HG02678 (cell line): Measurements from ENCODE around the gene CLDN6.

Source experiments
- ATAC-seq: cut with Tn5 transposase; IDR thresholded peaks from one replicate; pipeline ENCODE4 v1.9.1; 2021; ENCODE audit warnings: mild to moderate bottlenecking, moderate library complexity; ENCODE audit not compliant: unreplicated experiment

CLDN6 gene

DNA sequence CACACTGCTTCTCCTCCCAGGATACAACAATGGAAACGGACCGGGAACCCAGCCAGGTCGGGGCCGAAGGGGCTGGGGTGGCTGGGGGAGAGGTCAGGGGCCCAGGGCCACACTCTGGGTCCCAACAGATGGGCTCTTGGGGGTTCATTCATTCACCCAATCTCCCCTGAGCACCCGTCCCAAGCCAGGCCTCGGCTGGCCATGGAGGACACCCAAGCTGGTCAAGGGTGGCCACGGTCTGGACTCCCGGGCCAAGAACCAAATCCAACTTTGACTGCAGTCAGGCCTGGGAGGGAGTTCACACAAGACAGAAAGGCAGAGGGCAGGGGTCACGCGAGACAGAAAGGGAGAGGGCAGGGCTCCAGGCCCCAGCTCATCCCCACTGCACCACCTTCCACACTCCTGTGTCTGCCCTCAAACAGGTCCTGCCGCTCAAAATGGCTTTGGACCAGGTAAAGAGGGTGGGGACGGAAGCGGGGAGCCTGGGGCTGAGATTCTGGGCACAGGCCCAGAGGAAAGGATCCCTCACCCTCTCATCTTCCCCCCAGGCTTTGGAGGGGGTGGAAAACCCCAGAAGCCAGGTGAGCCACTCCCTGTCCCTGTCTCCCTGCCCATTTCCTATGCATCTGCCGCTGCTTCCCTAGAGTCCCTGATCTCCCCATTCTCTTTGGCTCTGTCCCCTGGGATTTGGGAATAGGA is 25.5 kb downstream of the CLDN6 start:
- ATAC-seq: no peak

DNA sequence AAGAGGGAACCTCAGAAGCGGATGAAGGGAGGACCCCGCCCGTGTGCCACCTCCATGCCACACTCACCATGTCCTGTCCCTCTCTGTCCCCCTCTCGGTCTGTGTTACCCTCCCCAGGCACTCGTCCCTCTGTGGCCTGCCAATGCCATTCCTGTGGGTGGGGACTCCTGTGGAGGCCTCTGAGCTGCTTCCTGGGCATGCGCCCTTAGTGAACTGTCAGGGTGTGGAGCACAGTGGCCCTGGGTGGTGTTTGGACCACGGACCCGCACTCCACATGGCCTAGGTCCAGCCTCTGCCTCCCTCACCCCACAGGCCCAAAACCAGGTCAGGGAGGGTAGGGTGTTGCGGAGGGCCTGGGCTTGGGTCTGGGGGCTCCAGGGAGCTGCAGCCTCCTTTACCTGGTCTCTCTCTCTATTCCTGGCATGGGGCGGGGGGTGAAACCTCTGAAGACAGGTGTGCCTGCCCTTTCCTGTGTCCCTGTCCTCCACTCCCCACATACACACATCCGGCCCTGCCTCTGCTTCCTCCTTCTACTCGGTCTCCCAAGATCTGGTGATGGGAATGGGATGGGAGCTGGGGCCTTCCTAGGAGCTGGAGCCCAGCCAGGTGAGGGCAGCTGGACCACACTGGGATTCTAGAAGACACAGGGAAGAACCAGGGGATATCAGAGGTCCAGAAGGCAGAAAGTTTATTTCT is 26.3 kb downstream of the CLDN6 start:
- ATAC-seq: no peak

DNA sequence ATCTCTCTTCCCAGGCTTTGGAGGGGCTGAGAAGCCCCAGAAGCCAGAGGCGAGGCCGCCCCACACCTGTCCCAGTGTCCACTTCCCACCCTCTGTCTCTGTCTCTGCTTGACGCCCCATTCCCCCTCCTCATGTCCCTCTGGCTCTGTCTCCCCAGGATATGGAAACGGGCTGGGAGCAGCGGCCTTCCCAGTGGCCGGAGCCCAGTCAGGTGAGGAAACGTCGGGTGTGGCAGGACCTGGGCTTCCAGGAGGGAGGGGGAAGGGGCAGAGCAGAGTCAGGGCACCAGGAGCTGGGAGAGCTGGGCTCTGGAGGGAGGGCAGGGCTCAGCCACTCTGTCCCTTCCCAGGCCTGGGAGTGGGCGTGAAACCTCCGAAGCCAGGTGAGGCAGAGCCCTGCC is 27.1 kb downstream of the CLDN6 start:
- no peak for ATAC-seq

GRCh38 chr16:2988590-2989099 is 29.3 kb downstream of the CLDN6 start:
- ATAC-seq: no peak

- ATAC-seq: no peak
Measured at GRCh38 chr16:2987833-2988232, 30.1 kb downstream of the CLDN6 start.

- ATAC-seq: no peak
Measured at GRCh38 chr16:2987286-2987685, 30.7 kb downstream of the CLDN6 start.

DNA sequence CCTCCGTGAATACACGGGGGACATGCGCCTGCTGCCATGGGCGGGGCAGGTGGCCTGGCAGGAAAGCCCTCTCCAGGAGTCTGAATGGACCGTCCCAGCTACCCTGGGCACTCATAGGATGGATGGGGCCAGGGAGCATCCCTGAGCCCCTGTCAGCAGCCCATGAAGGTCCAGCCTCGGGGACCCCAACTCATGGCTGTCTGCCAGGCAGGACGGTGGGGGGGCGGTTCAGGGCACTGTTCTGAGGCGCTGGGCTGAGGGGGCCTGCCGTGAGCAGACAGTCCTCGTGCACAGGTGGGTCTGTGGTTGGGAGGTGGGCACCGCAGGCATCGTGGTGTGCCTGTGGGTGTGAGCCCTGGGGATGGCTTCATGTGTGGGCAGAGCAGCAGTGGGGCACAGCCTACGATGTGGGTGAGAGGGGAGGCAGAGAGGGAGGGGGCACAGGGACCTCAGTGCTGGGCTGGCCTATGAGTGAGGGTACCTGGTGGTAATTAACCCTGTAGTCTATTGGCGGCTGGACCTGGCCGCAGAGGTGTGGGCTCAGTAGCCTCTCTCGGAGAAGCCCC is 31.3 kb downstream of the CLDN6 start:
- no peak for ATAC-seq

DNA sequence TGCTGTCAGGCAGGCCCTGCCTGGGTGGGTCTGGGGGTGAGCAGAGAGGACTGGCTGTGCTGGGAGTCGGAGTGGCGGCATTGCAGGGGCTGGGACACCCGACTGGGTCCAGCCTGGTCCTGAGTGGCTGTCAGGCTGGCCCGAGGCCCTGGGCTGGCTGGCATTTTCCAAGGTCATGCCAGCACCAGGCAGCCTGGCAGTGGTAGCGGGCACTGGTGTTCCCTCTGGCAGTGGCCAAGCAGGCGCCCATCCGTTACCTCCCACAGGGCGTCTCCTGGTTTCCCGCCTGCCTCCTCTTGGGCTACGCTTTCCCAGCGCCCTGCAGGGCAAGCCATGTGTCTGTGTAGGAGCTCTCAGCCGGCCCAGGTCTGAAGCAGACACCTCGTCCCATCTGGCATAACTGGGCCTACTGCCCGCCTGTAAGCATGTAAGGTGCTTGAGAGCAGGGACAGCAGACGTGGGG is 32.1 kb downstream of the CLDN6 start:
- ATAC-seq: no peak

DNA sequence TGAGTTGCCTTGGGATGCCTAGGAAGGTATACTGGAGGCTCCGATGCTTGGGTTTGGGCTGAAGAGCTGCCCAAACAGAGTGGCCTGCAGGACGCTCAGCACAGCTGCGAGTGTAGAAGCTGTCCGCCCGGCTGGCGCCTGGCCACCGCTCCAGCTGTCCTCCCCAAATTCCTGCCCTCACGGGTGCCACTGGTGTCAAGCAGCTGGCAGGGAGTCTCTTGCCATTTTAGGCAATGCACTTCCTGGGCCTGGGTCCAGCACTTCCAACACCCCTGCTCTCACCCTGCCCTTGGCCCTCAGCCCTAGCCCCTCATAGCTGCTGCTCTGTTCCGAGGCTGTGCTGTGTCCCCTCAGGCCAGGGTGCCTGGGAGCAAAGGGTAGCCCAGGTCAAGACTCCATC is 32.5 kb downstream of the CLDN6 start:
- no peak for ATAC-seq

DNA sequence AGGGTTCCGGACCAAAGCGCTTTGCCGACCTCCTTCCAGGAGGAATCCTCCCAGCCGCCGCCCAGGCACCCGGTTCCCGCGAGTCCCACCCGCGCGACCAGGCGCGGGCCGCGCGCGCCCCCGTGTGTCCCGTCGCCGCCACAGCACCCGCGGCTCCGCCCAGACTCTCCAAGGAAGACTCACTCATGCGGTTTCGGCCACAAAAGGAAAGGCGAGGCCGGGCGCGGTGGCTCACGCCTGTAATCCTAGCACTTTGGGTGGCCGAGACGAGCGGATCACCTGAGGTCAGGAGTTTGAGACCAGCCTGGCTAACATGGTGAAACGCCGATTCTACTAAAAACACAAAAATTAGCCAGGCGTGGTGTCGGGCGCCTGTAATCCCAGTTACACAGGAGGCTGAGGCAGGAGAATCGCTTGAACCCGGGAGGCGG is 34.3 kb downstream of the CLDN6 start:
- peak; percentile 42 for ATAC-seq

DNA sequence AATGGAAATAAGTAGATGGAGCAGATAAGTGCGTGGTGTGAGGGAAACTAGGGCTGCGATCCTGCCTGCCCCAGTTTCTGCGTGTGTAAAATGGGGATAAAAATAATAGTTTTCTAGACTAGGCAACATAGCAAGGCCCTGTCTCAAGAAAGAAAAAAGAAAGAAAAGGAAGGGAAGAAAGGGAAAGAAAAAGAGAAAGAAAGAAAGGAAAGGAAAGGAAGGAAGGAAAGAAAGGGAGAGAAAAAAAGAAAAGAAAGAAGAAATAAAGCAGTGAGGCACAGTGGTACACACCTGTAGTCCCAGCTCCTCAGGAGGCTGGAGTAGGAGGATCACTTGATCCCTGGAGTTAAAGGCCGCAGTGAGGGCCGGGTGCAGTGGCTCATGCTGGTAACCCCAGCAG is 35.6 kb downstream of the CLDN6 start:
- ATAC-seq: no peak

DNA sequence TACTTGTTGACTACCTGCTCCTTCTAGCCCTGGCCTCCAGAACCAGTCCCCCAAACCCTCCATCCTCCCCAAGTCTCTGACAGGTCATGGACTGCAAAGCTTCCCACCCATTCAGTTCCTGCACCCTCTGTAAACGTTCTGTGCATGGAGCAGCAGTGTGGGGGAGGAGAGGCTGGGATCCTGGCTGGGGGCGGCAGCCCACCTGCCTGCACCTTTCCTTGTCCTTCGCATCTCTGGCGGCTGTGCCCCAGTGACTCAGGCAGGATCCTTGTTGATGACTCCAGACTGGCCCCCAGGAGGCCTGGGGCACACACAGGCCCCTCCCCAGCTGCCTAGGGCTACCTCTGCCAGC is 36.1 kb downstream of the CLDN6 start:
- no peak for ATAC-seq

DNA sequence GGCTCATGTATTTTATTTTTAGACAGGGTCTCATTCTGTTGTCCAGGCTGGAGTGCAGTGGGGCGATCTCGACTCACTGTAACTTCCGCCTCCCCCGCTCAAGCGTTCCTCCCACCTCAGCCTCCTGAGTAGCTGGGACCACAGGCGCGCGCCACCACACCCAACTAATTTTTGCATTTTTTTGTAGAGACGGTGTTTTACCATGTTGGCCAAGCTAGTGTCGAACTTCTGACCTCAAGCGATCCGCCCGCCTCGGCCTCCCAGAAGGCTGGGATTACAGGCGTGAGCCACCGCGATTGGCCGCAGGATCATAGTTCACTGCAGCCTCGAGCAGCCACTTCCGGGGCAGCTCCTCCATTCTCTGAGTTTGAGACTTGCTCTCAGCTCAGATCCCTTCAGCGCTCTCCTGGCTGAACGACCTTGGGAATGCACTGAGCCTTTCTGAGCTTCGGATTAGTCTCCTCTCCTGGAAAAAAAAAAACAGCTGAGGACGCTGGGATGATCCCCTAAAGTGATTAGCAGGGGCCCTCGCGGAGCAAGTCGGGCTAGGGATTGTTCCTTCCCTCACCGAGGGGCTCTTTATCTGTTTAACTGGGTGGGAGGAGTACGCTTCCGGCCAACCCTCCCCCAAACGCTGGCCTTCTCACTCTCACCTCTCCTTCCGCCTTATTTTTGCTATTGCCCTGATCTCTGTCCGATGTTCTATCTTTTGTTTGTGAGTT is 36.6 kb downstream of the CLDN6 start:
- no peak for ATAC-seq

DNA sequence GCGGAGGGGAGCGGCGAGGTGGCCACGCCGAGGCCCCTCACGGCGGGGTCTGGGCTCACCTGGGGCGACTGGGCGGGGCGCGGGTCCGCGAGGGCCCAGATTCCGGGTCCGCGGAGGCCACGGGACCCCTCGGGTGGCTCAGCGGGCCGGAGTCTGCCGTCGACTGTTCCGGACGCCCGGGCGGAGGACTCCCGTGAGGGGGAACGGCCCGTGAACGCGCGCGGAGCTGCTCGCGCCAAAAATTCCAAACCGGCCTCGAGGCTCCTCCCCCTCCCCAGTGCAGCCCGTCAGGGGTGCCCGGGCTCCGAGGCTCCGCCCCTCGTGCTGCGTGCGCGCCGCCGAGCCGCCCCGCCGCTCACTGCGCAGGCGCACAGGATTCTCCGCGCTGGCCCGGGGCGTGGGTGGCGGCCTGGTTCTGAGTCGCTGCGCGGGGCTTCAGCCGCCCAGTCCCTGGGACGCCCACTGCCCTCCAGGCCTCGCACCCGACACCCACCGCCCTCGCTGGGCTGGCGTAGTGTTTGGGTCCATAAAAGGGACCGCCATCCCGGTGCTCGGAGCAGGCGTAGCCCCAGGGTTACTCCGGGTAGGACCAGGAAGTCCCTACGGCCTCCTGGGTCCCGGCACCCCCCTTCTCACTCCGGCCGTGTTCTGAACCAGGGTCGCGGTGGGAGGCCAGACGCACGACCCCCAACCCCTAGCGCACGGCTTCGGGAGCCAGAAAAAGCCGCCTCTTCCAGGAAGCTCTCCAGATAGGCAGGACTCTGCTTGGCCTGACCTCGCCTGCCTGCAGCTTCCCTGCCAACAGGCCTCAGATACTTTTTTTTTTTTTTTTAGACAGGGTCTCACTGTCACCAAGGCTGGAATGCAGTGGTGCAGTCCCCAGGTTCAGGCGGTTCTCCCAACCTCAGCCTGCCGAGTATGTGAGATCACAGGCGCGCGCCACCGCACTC is 37.5 kb downstream of the CLDN6 start, which contains the start of gene PKMYT1:
Gene PKMYT1, minus strand, starts transcription at position 220 of the 950 bp plus-strand sequence. CDS start 789 bp downstream, outside the sequence.
- ATAC-seq: peak; percentile 78

DNA sequence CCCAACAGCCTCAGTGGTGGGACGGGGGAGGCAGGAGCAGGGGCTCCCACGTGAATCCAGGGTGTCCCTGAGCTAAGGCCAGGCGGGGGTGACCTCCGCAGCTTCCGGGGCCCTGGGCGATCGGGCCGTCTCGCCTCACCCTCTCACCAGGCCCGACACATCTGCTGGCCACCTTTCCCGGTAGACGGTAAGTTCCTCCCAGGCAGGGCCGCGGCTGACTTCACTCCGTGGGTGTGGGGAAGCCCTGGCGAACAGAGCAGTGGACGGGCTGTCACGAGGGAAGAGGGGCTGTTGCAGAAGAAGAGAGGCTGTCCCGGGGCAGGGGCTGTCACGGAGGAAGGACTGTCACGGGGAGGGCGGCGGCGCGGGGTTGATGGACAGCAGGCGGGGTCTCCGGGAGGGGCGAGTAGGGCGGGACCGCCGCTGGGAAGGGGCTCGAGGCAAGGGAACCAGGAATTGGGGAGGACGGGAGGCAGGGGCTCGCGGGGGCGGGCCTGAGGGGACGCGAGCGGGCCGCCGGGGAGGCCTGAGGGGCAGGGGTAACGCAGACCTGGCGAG is 38.2 kb downstream of the CLDN6 start:
- ATAC-seq: no peak

GRCh38 chr16:2977440-2977839 is 40.5 kb downstream of the CLDN6 start:
- no peak for ATAC-seq

GRCh38 chr16:2976673-2977072 is 41.3 kb downstream of the CLDN6 start:
- ATAC-seq: no peak

DNA sequence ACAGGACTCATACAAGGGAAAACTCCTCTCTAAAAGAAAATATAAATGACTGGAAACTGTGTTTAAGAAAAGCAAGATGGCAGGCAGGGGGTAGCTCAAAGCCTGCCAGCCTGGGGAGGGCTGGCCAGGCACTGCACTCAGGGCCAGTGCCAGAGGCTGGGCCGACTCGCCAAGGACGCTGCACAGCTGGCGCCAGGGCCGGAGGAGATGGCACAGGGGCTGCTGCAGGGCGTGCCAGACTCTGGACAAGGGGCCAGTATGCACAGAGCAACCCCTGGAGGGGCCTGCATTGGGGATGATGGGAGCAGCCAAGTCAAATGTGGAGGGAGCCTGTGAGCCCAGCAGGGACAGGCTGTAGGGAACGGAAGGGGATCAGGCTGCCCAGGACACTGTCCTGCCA is 41.8 kb downstream of the CLDN6 start:
- no peak for ATAC-seq

- ATAC-seq: no peak
Measured at GRCh38 chr16:2975161-2975795, 42.7 kb downstream of the CLDN6 start.
